ENCODE results near the gene UNC45B. TPM values are rescaled to one million over a fixed set of nuclear protein-coding genes. Genes with fewer than 3 reads are reported as not detected.
A peak's percentile ranks its signal among the peaks of the same experiment; 100 is the strongest.

Gene UNC45B
- polyA plus RNA-seq, 1 of the 3 experiments (the other 2 are of a cell fraction) = not detected

GRCh38 chr17:35141681-35142466, 5.7 kb upstream of the UNC45B start, which contains the start of gene NLE1 (continued):
- TF ChIP-seq REST (IDR thresholded peaks at IDR 0.05; ENCODE audit: low read depth, low read length) (peak; percentile 70), YY1 (IDR thresholded peaks at IDR 0.05; ENCODE audit: low read depth) (peak; percentile 88), POLR2AphosphoS5 (IDR thresholded peaks at IDR 0.05; ENCODE audit: low read depth, low read length) (peak; percentile 72; the same call in 1 of the 2 replicates), TCF12 (IDR thresholded peaks at IDR 0.05) (0 out of 2 replicates have a peak, but pooled peaks have one; percentile 8), CHD2 (IDR thresholded peaks at IDR 0.05; ENCODE audit: low read length, partially characterized antibody) (peak; percentile 91), TAF1 (IDR thresholded peaks at IDR 0.05; ENCODE audit: borderline replicate concordance, low read depth, low read length) (peak; percentile 95), MXI1 (IDR thresholded peaks at IDR 0.05; ENCODE audit: low read depth, low read length) (peak; percentile 100), JUND (IDR thresholded peaks at IDR 0.05) (no peak), RAD21 (IDR thresholded peaks at IDR 0.05; ENCODE audit: low read length) (0 out of 2 replicates have a peak, but pooled peaks have one; percentile 8), RFX5 (IDR thresholded peaks at IDR 0.05; ENCODE audit: low read length) (no peak), MAX (IDR thresholded peaks at IDR 0.05; ENCODE audit: low read depth) (peak; percentile 100), MEF2A (IDR thresholded peaks at IDR 0.05; ENCODE audit: borderline replicate concordance, low read depth) (no peak), EP300 (IDR thresholded peaks at IDR 0.05; ENCODE audit: borderline replicate concordance in 1 of 2, low read depth in 1 of 2, low read length in 1 of 2) (peak; percentile 14 to 24; a peak in 1 of 4 replicates)

GRCh38 chr17:35142467-35142796, 5.2 kb upstream of the UNC45B start:
- H3K4me1 ChIP-seq (ENCODE audit: control insufficient read depth in 1 of 2, insufficient read depth in 2 of 2, low read depth in 1 of 2, low read length in 1 of 2) = peaks cover 0 to 3% of the 10 kb centered on the region in 2 experiments; a peak in 1 of 4 replicates
- ChIA-PET POLR2A (interaction anchor here (1.0 to 1.1 kb wide), 2 partner anchors 11 to 23 kb away, joined by 3 to 5 read pairs; partner anchors contain the start of gene RAD51D), CTCF (interaction anchor here (1.0 to 3.4 kb wide), 3 partner anchors 10 to 14 kb away, joined by 3 to 11 read pairs (median 6); no protein-coding TSS in a partner anchor)
- no peaks in the 10 kb centered on the region for H4K20me1 ChIP-seq (ENCODE audit: insufficient read depth)
- H2AFZ ChIP-seq (ENCODE audit: low read depth) = 0 out of 2 replicates have a peak overlapping the region, but pooled peaks have one; percentile 4
- no peak for DNase-seq
- no peak overlapping the region for H3K27ac ChIP-seq (ENCODE audit: low read depth in 2 of 2, low read length in 1 of 2)
- H3K4me2 ChIP-seq = peak overlapping the region; percentile 98; the same call in 1 of the 2 replicates
- no peak overlapping the region for H3K9ac ChIP-seq
- peak overlapping the region in 1 of 2 experiments; percentile 99; a peak in 1 of 4 replicates for H3K4me3 ChIP-seq (ENCODE audit: low read depth in 2 of 2, low read length in 1 of 2)
- H3K27me3 ChIP-seq (ENCODE audit: insufficient read depth) = peaks cover 4% of the 10 kb centered on the region; the same call in 1 of the 2 replicates
- H3K9me2 ChIP-seq = no peaks in the 10 kb centered on the region
- WGBS (ENCODE audit: low lambda C conversion rate) = 26% methylated on average over 8 of the region's 8 CpGs
- peaks cover 13 to 19% of the 10 kb centered on the region in 2 experiments for H3K36me3 ChIP-seq (replicated peaks in 1 of 2; ENCODE audit: control insufficient read depth in 1 of 2, insufficient read depth in 2 of 2, low read length in 1 of 2)
- TF ChIP-seq ELF1 (IDR thresholded peaks at IDR 0.05) = no peak
- no peaks in the 10 kb centered on the region for H3K9me3 ChIP-seq
- H3F3A ChIP-seq (replicated peaks; ENCODE audit: insufficient read depth) = no peaks in the 10 kb centered on the region
- H3K79me2 ChIP-seq (ENCODE audit: insufficient read depth) = peaks cover 29% of the 10 kb centered on the region
